CD4-positive, alpha-beta T cell (primary cell): ENCODE measurements around the gene DBX2. TPM values are rescaled to one million over a fixed set of nuclear protein-coding genes. Genes with fewer than 3 reads are reported as not detected.
"Not testable (repeated sequence)": the region's sequence is repeated elsewhere in the genome, so short reads cannot be mapped to it uniquely, and the experiment has no call there.

Experiments
- ATAC-seq: fragments of 200-7000 bp; cut with Tn5 transposase; one replicate; pipeline ENCODE4 v1.10.0; 2022; ENCODE audit warnings: mild to moderate bottlenecking; ENCODE audit not compliant: poor library complexity
- CTCF ChIA-PET: fragments of 350-600 bp; sonication (Branson Sonifier 250); formaldehyde crosslinking; loops from one replicate; lab custom pipeline; 2021; ENCODE audit warnings: antibody characterized with exemption, inconsistent platforms; lab: Charles Lee
- POLR2A ChIA-PET: fragments of 350-600 bp; sonication (Branson Sonifier 250); formaldehyde crosslinking; loops from one replicate; lab custom pipeline; 2021; ENCODE audit warnings: antibody characterized with exemption, inconsistent platforms; lab: Charles Lee
- DNase-seq, 14 experiments: peaks; one replicate each; pipeline ENCODE4 v3.0.0-alpha.2; 2013 to 2020; ENCODE audit warnings: mixed read lengths in 2 of 14
- H3K27ac ChIP-seq, 2 donors: one replicate each; pipeline versions ENCODE4 v1.5.1 to v1.7.0; 2013; ENCODE audit warnings: low read length in 2 of 2, low read depth in 1 of 2, mild to moderate bottlenecking in 1 of 2
- H3K27me3 ChIP-seq, 2 experiments: 1 replicate in 1 of 2; 2 replicates in 1 of 2; pipeline versions ENCODE4 v1.6.1 to v1.7.0; 2013; ENCODE audit warnings: low read length in 2 of 2, control low read depth in 1 of 2, mild to moderate bottlenecking in 1 of 2, moderate library complexity in 1 of 2; ENCODE audit not compliant: insufficient read depth in 2 of 2, control insufficient read depth in 1 of 2
- H3K36me3 ChIP-seq: one replicate; pipeline ENCODE4 v1.6.1; 2013; ENCODE audit warnings: low read length, control low read depth; ENCODE audit not compliant: insufficient read depth
- H3K4me1 ChIP-seq: one replicate; pipeline ENCODE4 v1.6.1; 2013; ENCODE audit warnings: low read length, control low read depth; ENCODE audit not compliant: insufficient read depth
- H3K4me3 ChIP-seq: one replicate; pipeline ENCODE4 v1.5.1; 2013; ENCODE audit warnings: mild to moderate bottlenecking, low read length, moderate library complexity
- H3K9me3 ChIP-seq, 2 experiments: 1 replicate in 1 of 2; 2 replicates in 1 of 2; pipeline versions ENCODE4 v1.6.1 to v1.7.0; 2013; ENCODE audit warnings: low read length in 2 of 2, mild to moderate bottlenecking in 2 of 2, control low read depth in 1 of 2, moderate library complexity in 1 of 2; ENCODE audit not compliant: control insufficient read depth in 1 of 2, insufficient read depth in 1 of 2
- H3K27ac Mint-ChIP-seq: one replicate; pipeline ENCODE4 v1.8.0; 2020; ENCODE audit warnings: mixed read lengths
- H3K27me3 Mint-ChIP-seq: one replicate; pipeline ENCODE4 v1.8.0; 2021; ENCODE audit warnings: mixed read lengths
- H3K36me3 Mint-ChIP-seq: one replicate; pipeline ENCODE4 v1.8.0; 2021; ENCODE audit warnings: low read depth, mixed read lengths
- H3K4me1 Mint-ChIP-seq: one replicate; pipeline ENCODE4 v1.8.0; 2021; ENCODE audit warnings: low read depth, mixed read lengths
- H3K4me3 Mint-ChIP-seq: one replicate; pipeline ENCODE4 v1.8.0; 2020; ENCODE audit warnings: mild to moderate bottlenecking, mixed read lengths
- H3K9me3 Mint-ChIP-seq: one replicate; pipeline ENCODE4 v1.8.0; 2020; ENCODE audit warnings: mixed read lengths
- CTCF ChIP-seq: fragments of 200-600 bp; IDR thresholded peaks from one replicate; pipeline ENCODE4 v1.8.0; 2022; ENCODE audit warnings: antibody characterized with exemption, mild to moderate bottlenecking
- intact Hi-C, 2 experiments: fragments of 100-400 bp; cut with DNase I in 1 of 2; cut with micrococcal nuclease in 1 of 2; formaldehyde crosslinking; loops; one replicate each; pipeline versions ENCODE4 v1.15.1 to v1.9.0; 2023 to 2025; cut with DNase I, micrococcal nuclease
- polyA plus RNA-seq, 2 donors: library from polyadenylated mRNA; unstranded; fragments of 120-200 nt; gene quantifications; one replicate each; pipeline ENCODE4 v1.2.1, GENCODE V29; 2013
- total RNA-seq, 174 experiments: library from RNA in 2 of 174; stranded (reverse) in 2 of 174; gene quantifications; one replicate each; pipeline ENCODE4 v1.2.3 and lab custom pipeline; 2021 to 2026

The DBX2 gene
- not detected for total RNA-seq
- polyA plus RNA-seq (2013, experiment 1 of 2) = not detected
- not detected for polyA plus RNA-seq (2013, experiment 2 of 2)
- total RNA-seq (lab: John Stamatoyannopoulos, UW) = 0 to 0.07 (median 0) reads per million in 172 experiments

- no peak within 1 kb of the TSS for H3K27ac ChIP-seq
- no peak for TF ChIP-seq CTCF
- intact Hi-C loops = no loop called here
- Mint-ChIP-seq H3K4me1 (no peaks in the 10 kb centered on the region), H3K4me3 (no peak within 1 kb of the TSS), H3K36me3 (no peaks in the 10 kb centered on the region), H3K27ac (no peak within 1 kb of the TSS), H3K27me3 (peaks cover 61% of the 10 kb centered on the region), H3K9me3 (no peaks in the 10 kb centered on the region)
- H3K9me3 ChIP-seq = peaks cover 0 to 6% of the 10 kb centered on the region in 2 experiments
- no peak within 1 kb of the TSS for H3K4me3 ChIP-seq
- DNase-seq = no peak
- ChIA-PET CTCF (no interaction called here), POLR2A (no interaction called here)
- no peak for ATAC-seq
- peaks cover 15 to 54% of the 10 kb centered on the region in 2 experiments for H3K27me3 ChIP-seq
- H3K4me1 ChIP-seq = peaks cover 5% of the 10 kb centered on the region
- no peaks in the 10 kb centered on the region for H3K36me3 ChIP-seq
Observed at GRCh38 chr12:45050751-45051571, at the start of gene DBX2. TSS of gene DBX2 (minus strand) at chr12:45051099. CDS start at chr12:45050927, 172 bp downstream.

GRCh38 chr12:45098766-45099165 is 47.9 kb upstream of the DBX2 start:
- CTCF ChIA-PET = no interaction called here
- TF ChIP-seq CTCF = no peak
- intact Hi-C loops = no loop called here
- Histone ChIP-seq H3K9me3 (no peaks in the 10 kb centered on the region), H3K27me3 (peaks cover 3 to 20% of the 10 kb centered on the region in 2 experiments), H3K27ac (no peak overlapping the region), H3K4me1 (no peaks in the 10 kb centered on the region), H3K36me3 (no peaks in the 10 kb centered on the region), H3K4me3 (no peak overlapping the region)
- POLR2A ChIA-PET = no interaction called here
- no peak for ATAC-seq
- Mint-ChIP-seq H3K27ac (no peak overlapping the region), H3K4me1 (no peaks in the 10 kb centered on the region), H3K9me3 (no peaks in the 10 kb centered on the region), H3K4me3 (no peak overlapping the region), H3K27me3 (peaks cover 27% of the 10 kb centered on the region), H3K36me3 (no peaks in the 10 kb centered on the region)
- DNase-seq = no peak

- H3K4me1 Mint-ChIP-seq, CTCF ChIA-PET, intact Hi-C loops: not testable (repeated sequence)
Observed at GRCh38 chr12:45095417-45095816, 44.5 kb upstream of the DBX2 start.

More at GRCh38 chr12:45095417-45095816, 44.5 kb upstream of the DBX2 start:
- H3K36me3 Mint-ChIP-seq, H3K4me3 Mint-ChIP-seq, DNase-seq, H3K36me3 ChIP-seq, H3K27ac Mint-ChIP-seq, POLR2A ChIA-PET, H3K4me1 ChIP-seq, ATAC-seq, H3K9me3 Mint-ChIP-seq, H3K9me3 ChIP-seq, H3K4me3 ChIP-seq, H3K27ac ChIP-seq: not testable (repeated sequence)
- peaks cover 39% of the 10 kb centered on the region for H3K27me3 Mint-ChIP-seq
- peaks cover 3 to 16% of the 10 kb centered on the region in 2 experiments for H3K27me3 ChIP-seq
